ENCODE results near the gene LASP1NB.
"Not testable (repeated sequence)": the region's sequence is repeated elsewhere in the genome, so short reads cannot be mapped to it uniquely, and the experiment has no call there.

LASP1NB gene

GRCh38 chr17:38919316-38920078 lies 5.9 kb upstream of the LASP1NB start:
- peak in 1 of 2 donors; percentile 41 for DNase-seq (ENCODE audit: low spot score in 2 of 2)
- no peak for ATAC-seq
- Mint-ChIP-seq H3K4me3 (no peak overlapping the region), H3K27ac (peak overlapping the region; percentile 86), H3K36me3 (peaks cover 92% of the 10 kb centered on the region), H3K9me3 (no peaks in the 10 kb centered on the region), H3K4me1 (peaks cover 42% of the 10 kb centered on the region)

- DNase-seq (ENCODE audit: low spot score in 2 of 2) (peak in 1 of 2 donors; percentile 35), ATAC-seq (no peak)
- H3K36me3 Mint-ChIP-seq = peaks cover 80% of the 10 kb centered on the region
- H3K9me3 Mint-ChIP-seq = no peaks in the 10 kb centered on the region
- H3K4me1 Mint-ChIP-seq = peaks cover 49% of the 10 kb centered on the region
- peak overlapping the region; percentile 86 for H3K27ac Mint-ChIP-seq
- no peak overlapping the region for H3K4me3 Mint-ChIP-seq
These were observed 4.8 kb upstream of the LASP1NB start for GRCh38 chr17:38920374-38921291.

- peak in 1 of 2 donors; percentile 48 for DNase-seq (ENCODE audit: low spot score in 2 of 2)
- peaks cover 58% of the 10 kb centered on the region for H3K4me1 Mint-ChIP-seq
- no peaks in the 10 kb centered on the region for H3K9me3 Mint-ChIP-seq
- H3K36me3 Mint-ChIP-seq = peaks cover 68% of the 10 kb centered on the region
- H3K4me3 Mint-ChIP-seq = no peak overlapping the region
- peak overlapping the region; percentile 86 for H3K27ac Mint-ChIP-seq
- ATAC-seq = peak; percentile 14
These were observed 3.5 kb upstream of the LASP1NB start for GRCh38 chr17:38921756-38922411.

GRCh38 chr17:38922538-38923297 lies 2.7 kb upstream of the LASP1NB start:
- ATAC-seq = no peak
- Mint-ChIP-seq H3K27ac (peak overlapping the region; percentile 86), H3K4me1 (peaks cover 57% of the 10 kb centered on the region), H3K9me3 (no peaks in the 10 kb centered on the region), H3K36me3 (peaks cover 59% of the 10 kb centered on the region), H3K4me3 (no peak overlapping the region)
- peak in 1 of 2 donors; percentile 48 for DNase-seq (ENCODE audit: low spot score in 2 of 2)

GRCh38 chr17:38926293-38927070 lies 1.1 kb downstream of the LASP1NB start:
- ATAC-seq (peak; percentile 97), DNase-seq (ENCODE audit: low spot score in 2 of 2) (peak in 1 of 2 donors; percentile 51)
- Mint-ChIP-seq H3K4me1 (peaks cover 37% of the 10 kb centered on the region), H3K4me3 (no peak overlapping the region), H3K36me3 (peaks cover 22% of the 10 kb centered on the region), H3K9me3 (no peaks in the 10 kb centered on the region), H3K27ac (peak overlapping the region; percentile 78)

GRCh38 chr17:38930782-38931181 lies 5.4 kb downstream of the LASP1NB start:
- not testable (repeated sequence) for H3K4me3 Mint-ChIP-seq; H3K36me3 Mint-ChIP-seq; H3K27ac Mint-ChIP-seq; ATAC-seq; H3K9me3 Mint-ChIP-seq; DNase-seq (ENCODE audit: low spot score in 2 of 2)
- peaks cover 14% of the 10 kb centered on the region for H3K4me1 Mint-ChIP-seq

- H3K4me1 Mint-ChIP-seq, H3K4me3 Mint-ChIP-seq, H3K36me3 Mint-ChIP-seq, ATAC-seq, H3K9me3 Mint-ChIP-seq, H3K27ac Mint-ChIP-seq: not testable (repeated sequence)
- DNase-seq (ENCODE audit: low spot score in 2 of 2) = peak in 1 of 2 donors; percentile 32
These were observed 8.5 kb downstream of the LASP1NB start for GRCh38 chr17:38933962-38934361.

GRCh38 chr17:38939987-38940386 lies 14.6 kb downstream of the LASP1NB start:
- Mint-ChIP-seq H3K4me1 (no peaks in the 10 kb centered on the region), H3K4me3 (no peak overlapping the region), H3K27ac (no peak overlapping the region), H3K9me3 (no peaks in the 10 kb centered on the region), H3K36me3 (no peaks in the 10 kb centered on the region)
- ATAC-seq (no peak), DNase-seq (ENCODE audit: low spot score in 2 of 2) (no peak)

GRCh38 chr17:38940404-38940803 lies 15.0 kb downstream of the LASP1NB start:
- Mint-ChIP-seq H3K4me1 (no peaks in the 10 kb centered on the region), H3K4me3 (no peak overlapping the region), H3K9me3 (no peaks in the 10 kb centered on the region), H3K27ac (no peak overlapping the region), H3K36me3 (no peaks in the 10 kb centered on the region)
- peak in 1 of 2 donors; percentile 35 for DNase-seq (ENCODE audit: low spot score in 2 of 2)
- ATAC-seq = no peak

GRCh38 chr17:38942696-38943334 lies 17.4 kb downstream of the LASP1NB start:
- DNase-seq (ENCODE audit: low spot score in 2 of 2) = no peak
- Mint-ChIP-seq H3K9me3 (no peaks in the 10 kb centered on the region), H3K36me3 (no peaks in the 10 kb centered on the region), H3K27ac (no peak overlapping the region), H3K4me1 (no peaks in the 10 kb centered on the region), H3K4me3 (no peak overlapping the region)
- no peak for ATAC-seq

- H3K4me1 Mint-ChIP-seq = no peaks in the 10 kb centered on the region
- ATAC-seq = peak; percentile 59
- no peak overlapping the region for H3K4me3 Mint-ChIP-seq
- no peak overlapping the region for H3K27ac Mint-ChIP-seq
- no peak for DNase-seq (ENCODE audit: low spot score in 2 of 2)
- no peaks in the 10 kb centered on the region for H3K9me3 Mint-ChIP-seq
- no peaks in the 10 kb centered on the region for H3K36me3 Mint-ChIP-seq
These were observed 18.2 kb downstream of the LASP1NB start for GRCh38 chr17:38943607-38944006.

- Mint-ChIP-seq H3K4me1 (no peaks in the 10 kb centered on the region), H3K9me3 (no peaks in the 10 kb centered on the region), H3K4me3 (no peak overlapping the region), H3K27ac (no peak overlapping the region), H3K36me3 (no peaks in the 10 kb centered on the region)
- DNase-seq (ENCODE audit: low spot score in 2 of 2) (no peak), ATAC-seq (peak; percentile 51)
These were observed 21.8 kb downstream of the LASP1NB start for GRCh38 chr17:38947189-38947588.

GRCh38 chr17:38953800-38954199 lies 28.4 kb downstream of the LASP1NB start:
- not testable (repeated sequence) for H3K27ac Mint-ChIP-seq; H3K9me3 Mint-ChIP-seq; H3K4me3 Mint-ChIP-seq; ATAC-seq; H3K4me1 Mint-ChIP-seq; H3K36me3 Mint-ChIP-seq; DNase-seq (ENCODE audit: low spot score in 2 of 2)

- ATAC-seq (no peak), DNase-seq (ENCODE audit: low spot score in 2 of 2) (no peak)
- Mint-ChIP-seq H3K9me3 (no peaks in the 10 kb centered on the region), H3K36me3 (no peaks in the 10 kb centered on the region), H3K27ac (no peak overlapping the region), H3K4me1 (no peaks in the 10 kb centered on the region), H3K4me3 (no peak overlapping the region)
These were observed 32.9 kb downstream of the LASP1NB start for GRCh38 chr17:38958326-38958725.
